Right renal cortex interstitium (tissue), 3 donors: ENCODE results near the gene BAIAP2L1. TPM values are rescaled to one million over a fixed set of nuclear protein-coding genes. Genes with fewer than 3 reads are reported as not detected.

ENCODE experiments used
- DNase-seq, 3 donors: peaks; one replicate each; pipeline ENCODE4 v3.0.0-alpha.2; 2013; ENCODE audit warnings: low read depth in 3 of 3, low spot score in 2 of 3
- polyA plus RNA-seq, 3 donors: library from polyadenylated mRNA; unstranded; fragments of 120-200 nt; gene quantifications; one replicate each; pipeline ENCODE4 v1.2.1, GENCODE V29; 2013; ENCODE audit not compliant: insufficient read length in 3 of 3

BAIAP2L1 gene
- polyA plus RNA-seq, 3 donors, result 10.8 to 13.5 (median 11.6) TPM

GRCh38 chr7:98360221-98361130 is 40.4 kb downstream of the BAIAP2L1 start:
- DNase-seq, result no peak

- DNase-seq, result no peak
These were observed 41.5 kb downstream of the BAIAP2L1 start for GRCh38 chr7:98359395-98359794.

GRCh38 chr7:98358706-98359105 is 42.2 kb downstream of the BAIAP2L1 start:
- no peak for DNase-seq

DNA sequence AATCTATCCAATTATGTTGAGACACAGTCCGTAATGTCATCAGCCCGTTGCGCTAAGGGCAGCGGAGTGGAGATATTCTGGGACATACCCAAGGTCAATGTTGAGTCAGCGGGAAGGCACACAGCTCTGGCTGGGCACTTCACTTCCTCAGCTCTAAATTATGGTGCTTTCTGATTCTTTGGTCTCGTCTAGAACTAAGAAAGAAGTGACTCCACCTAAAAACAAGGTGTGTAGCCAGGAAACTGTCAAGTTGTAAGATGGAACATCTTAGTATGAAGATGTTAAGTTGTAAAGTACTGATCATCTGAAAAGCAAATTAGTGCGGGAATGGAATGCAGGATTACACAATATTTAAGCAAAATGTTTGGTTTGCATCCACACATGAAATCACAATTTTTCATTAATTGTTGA is 43.1 kb downstream of the BAIAP2L1 start:
- no peak for DNase-seq

- DNase-seq, result no peak
These were observed 45.7 kb downstream of the BAIAP2L1 start for GRCh38 chr7:98355250-98355538.

DNA sequence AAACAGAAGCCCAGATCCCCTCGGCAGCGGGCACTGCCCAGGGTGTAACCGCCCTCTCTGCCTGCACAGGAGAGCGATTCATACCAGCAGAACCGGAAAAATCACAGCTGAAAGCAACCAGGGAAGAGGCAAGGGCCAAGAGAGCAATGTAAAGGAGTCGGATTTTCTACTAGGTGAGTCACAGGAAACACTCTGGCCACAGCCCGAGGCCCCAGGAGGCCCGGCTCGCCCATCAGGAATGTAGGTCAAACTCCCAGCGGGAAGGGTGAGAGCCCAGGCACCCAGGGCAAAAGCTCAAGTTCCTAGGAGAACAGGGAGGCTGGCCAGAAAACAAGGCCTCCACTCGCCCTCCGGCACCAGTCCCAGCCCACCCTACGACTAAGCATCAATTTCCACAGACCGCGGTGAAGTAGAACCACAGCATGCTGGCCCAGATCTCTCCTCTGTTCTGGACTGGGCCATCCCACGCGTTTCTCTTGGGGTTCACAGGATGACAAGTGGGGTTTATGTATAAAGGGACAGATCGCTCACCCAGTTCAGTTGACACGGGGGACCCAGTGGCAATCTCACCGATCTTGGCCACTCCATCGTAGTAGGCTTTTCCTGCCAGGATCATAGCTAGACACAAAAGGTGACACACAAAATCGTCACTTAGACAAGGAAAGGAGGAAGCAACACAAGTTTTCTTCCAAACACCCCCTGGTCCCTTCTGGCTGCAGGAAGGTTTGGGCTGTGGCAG is 46.2 kb downstream of the BAIAP2L1 start:
- DNase-seq, result no peak

GRCh38 chr7:98354052-98354451 is 46.8 kb downstream of the BAIAP2L1 start:
- DNase-seq, result no peak

- DNase-seq, result no peak
These were observed 48.3 kb downstream of the BAIAP2L1 start for GRCh38 chr7:98352621-98353020.

DNA sequence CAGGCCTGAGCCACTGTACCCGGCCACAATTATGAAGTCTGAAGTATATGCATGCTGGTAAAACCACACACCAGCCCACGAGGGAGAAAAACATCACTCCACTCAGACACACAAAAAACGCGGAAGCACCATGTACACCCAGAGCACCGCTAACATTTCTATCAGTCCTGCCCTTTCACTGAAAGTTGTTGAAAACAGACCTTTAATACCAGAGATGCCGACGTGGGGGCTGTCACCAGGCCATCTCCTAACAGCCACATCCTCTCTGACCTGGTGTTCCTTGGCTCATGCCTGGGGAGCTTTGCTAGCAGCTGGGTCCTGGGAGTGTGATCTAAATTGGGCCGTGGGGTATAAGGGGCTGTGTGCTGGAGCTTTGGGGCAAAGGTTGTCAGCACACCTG is 49.8 kb downstream of the BAIAP2L1 start:
- no peak for DNase-seq

DNA sequence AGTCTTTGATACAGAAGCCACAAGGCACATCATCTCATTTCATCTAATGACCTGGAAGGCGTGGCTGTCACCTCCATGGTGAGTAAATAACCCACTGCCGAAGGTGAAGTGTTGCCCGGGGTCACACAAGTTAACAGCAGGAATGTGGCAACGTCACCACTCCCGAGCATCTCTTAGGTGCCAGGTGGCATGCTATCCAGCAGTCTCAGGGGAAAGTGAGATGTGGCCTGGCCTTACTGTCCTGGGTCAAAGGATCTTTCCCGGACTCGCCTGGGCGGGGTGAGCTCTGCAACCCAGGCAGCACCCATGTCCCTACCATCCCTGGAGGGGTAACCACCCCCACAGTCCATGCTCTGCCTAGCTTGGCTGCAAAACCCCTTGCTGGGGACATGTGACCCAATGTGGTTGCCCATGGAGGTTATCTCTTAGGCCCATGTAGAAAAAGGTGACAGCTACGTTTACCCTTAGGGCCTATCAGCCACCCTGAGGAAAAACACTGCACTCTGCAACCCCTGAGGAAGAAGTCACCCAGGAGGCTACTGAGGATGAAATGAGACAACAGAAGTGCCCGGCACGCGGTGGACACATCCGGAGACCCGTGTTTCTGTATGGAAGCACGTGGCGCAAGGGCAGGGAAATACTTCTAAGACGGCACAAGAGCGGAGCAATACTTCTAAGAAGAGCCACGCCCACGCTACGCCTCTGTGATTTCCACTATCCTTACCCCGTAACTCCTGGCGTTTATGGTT is 52.0 kb downstream of the BAIAP2L1 start:
- DNase-seq, result no peak

DNA sequence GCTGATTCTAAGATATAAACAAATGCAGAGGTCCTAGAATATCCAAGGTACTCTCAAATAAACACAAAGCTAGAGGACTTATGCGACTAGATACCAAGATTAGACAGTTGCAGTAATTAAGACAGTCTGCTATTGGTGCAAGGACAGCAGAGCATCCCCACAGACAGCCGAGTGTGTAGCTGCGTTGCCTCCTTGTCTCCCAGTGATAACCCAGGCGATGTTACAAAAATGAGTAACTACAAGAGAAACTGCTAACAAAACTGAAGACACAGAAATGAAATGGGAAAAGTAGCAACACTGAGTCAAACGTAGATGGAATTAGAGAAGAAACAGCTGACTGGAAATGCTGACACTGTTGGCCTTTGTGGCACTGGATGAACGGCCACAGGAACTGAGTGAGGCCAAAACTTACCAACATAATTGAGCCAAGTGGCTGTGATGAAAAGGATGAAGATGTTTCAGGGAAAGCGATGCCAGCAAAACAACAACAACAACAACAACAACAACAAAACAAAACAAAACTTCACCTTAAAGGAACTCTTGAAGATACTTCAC is 54.3 kb downstream of the BAIAP2L1 start:
- DNase-seq, result no peak

DNA sequence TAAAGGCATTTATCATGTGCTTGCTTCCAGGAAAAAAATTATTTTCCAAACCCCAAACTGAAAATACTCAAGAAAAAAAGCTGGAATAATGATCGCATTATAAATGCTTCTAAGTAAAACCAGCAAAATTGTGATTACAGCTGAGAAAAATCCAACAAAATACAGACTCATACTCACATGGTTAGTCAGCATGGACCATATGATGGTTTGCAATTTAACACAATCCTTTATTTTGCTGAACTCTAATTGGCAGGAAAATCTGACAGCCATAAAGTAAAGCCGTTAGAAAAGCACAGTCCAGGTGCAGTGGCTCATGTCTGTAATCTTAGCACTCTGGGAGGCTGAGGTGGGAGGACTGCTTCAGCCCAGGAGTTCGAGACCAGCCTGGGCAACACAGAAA is 59.8 kb downstream of the BAIAP2L1 start:
- no peak for DNase-seq

GRCh38 chr7:98339043-98339442 is 61.8 kb downstream of the BAIAP2L1 start:
- no peak for DNase-seq

DNA sequence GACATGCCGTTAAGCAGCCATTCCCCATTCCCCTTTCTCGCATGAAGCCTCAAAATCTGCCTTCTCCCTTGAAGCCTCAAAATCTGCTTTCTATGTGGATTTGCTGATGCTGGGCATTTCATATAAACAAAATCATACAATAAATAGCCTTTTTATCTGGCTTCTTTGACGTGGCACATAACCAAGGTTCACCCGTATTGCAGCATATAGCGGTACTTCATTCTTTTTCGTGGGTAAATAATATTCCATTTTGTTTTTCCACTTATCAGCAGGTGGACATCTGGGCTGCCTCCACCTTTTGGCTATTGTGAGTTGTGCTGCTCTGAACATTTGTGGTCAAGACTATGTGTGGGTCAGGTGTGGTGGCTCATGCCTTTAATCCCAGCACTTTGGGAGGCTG is 62.4 kb downstream of the BAIAP2L1 start:
- no peak for DNase-seq

GRCh38 chr7:98335411-98335977 is 65.4 kb downstream of the BAIAP2L1 start:
- DNase-seq, result no peak

DNA sequence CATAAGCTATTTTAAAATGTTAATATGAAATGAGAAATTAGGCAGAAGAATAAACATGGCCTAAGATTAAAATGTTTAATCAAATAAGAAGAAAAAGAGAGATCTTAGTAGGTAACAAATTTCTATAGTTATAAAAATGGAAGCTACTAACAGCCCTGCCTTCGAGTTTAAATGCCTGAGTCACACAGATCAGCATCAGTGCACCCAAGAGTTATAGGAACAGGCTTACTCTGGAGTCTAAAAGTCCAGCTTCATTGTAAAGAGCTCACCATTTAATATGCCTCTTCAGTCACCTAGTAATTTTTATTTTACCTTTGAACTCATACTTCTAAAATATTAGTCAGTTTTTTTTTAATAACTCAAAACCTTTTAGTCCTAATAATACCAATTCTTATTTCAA is 66.8 kb downstream of the BAIAP2L1 start:
- no peak for DNase-seq

DNA sequence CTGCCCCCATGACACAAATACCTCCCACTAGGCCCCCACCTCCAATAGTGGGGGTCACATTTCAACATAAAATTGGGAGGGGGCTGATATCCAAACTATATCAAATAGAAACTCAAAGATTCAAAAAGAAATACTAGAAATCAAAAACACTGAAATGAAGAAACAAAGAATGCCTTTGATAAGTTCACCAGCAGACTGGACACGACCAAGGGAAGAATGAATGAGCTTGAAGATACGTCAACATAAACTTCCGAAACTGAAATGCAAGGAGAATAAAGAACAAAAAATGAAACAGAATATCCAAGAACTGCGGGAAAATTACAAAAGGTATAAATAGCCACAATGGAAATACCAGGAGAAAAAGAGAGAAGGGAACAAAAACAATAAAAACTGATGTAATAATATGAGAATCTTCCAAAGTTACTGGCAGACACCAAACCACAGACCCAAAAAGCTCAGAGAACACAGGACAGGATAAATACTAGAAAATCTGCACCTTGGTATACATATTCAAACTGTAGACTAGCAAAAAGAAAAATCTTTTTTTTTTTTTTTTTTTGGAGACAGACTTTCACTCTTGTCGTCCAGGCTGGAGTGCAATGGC is 69.9 kb downstream of the BAIAP2L1 start:
- no peak for DNase-seq

- no peak for DNase-seq
These were observed 71.0 kb downstream of the BAIAP2L1 start for GRCh38 chr7:98329791-98330373.

- DNase-seq, result no peak
These were observed 71.6 kb downstream of the BAIAP2L1 start for GRCh38 chr7:98329100-98329790.
